IMR-90 (cell line): ENCODE data around the gene CNPY2. TPM values are rescaled to one million over a fixed set of nuclear protein-coding genes. Genes with fewer than 3 reads are reported as not detected.
"Not testable (repeated sequence)": the region's sequence is repeated elsewhere in the genome, so short reads cannot be mapped to it uniquely, and the experiment has no call there.

Experiments
- ATAC-seq: fragments of 200-7000 bp; cut with Tn5 transposase; 2 replicates; pipeline ENCODE4 v1.9.1; 2020; ENCODE audit warnings: low read depth, mild to moderate bottlenecking, moderate library complexity
- BruUV-seq: library from RNA; stranded (reverse); fragments of 400-500 nt; replicated peaks from 2 replicates; lab custom pipeline; 2021; lab: Mats Ljungman, UMichigan
- CTCF ChIA-PET: fragments of 300-600 bp; formaldehyde crosslinking; extraction: SDS; loops from one replicate; lab custom pipeline; 2021; ENCODE audit warnings: antibody characterized with exemption; lab: Yijun Ruan, JAX
- POLR2A ChIA-PET: fragments of 300-600 bp; sonication (Branson Sonifier 250); formaldehyde crosslinking; loops from one replicate; lab custom pipeline; 2022; ENCODE audit warnings: antibody characterized with exemption; ENCODE audit not compliant: unreplicated experiment; lab: Charles Lee
- DNase-seq: peaks from one replicate; pipeline ENCODE4 v3.0.0; 2013
- H2AFZ ChIP-seq: replicated peaks from 2 replicates; pipeline ENCODE3; 2013; ENCODE audit warnings: low read length, mild to moderate bottlenecking; ENCODE audit not compliant: poor library complexity
- H2AK5ac ChIP-seq: 2 replicates; pipeline ENCODE4 v1.6.1; 2013; ENCODE audit warnings: low read depth, low read length, inconsistent platforms
- H2AK9ac ChIP-seq: replicated peaks from 2 replicates; pipeline ENCODE3; 2013; ENCODE audit warnings: mild to moderate bottlenecking, low read depth, low read length, moderate library complexity; ENCODE audit not compliant: poor library complexity
- H2BK120ac ChIP-seq: 2 replicates; pipeline ENCODE4 v1.6.1; 2013; ENCODE audit warnings: low read depth, low read length, inconsistent platforms
- H2BK15ac ChIP-seq: 3 replicates; pipeline ENCODE4 v1.6.1; 2013; ENCODE audit warnings: low read depth, low read length, inconsistent platforms
- H2BK20ac ChIP-seq: 2 replicates; pipeline ENCODE4 v1.6.1; 2013; ENCODE audit warnings: low read depth, mild to moderate bottlenecking, inconsistent platforms, low read length, moderate library complexity
- H2BK5ac ChIP-seq: 2 replicates; pipeline ENCODE4 v1.6.1; 2013; ENCODE audit warnings: mild to moderate bottlenecking, low read depth, low read length, inconsistent platforms; ENCODE audit not compliant: poor library complexity, severe bottlenecking
- H3K14ac ChIP-seq: replicated peaks from 2 replicates; pipeline ENCODE4 v1.6.1; 2013; ENCODE audit warnings: low read depth, low read length, inconsistent platforms
- H3K18ac ChIP-seq: 2 replicates; pipeline ENCODE4 v1.6.1; 2013; ENCODE audit warnings: low read depth, low read length, control low read depth
- H3K23ac ChIP-seq: 2 replicates; pipeline ENCODE4 v1.6.1; 2013; ENCODE audit warnings: low read depth, low read length, inconsistent platforms
- H3K27ac ChIP-seq: 2 replicates; pipeline ENCODE4 v1.5.1; 2013; ENCODE audit warnings: mild to moderate bottlenecking, control low read depth, low read length; ENCODE audit not compliant: insufficient read depth
- H3K27me3 ChIP-seq: 2 replicates; pipeline ENCODE4 v1.6.1; 2013; ENCODE audit warnings: low read length; ENCODE audit not compliant: control insufficient read depth, insufficient read depth
- H3K36me3 ChIP-seq: 2 replicates; pipeline ENCODE4 v1.6.1; 2013; ENCODE audit warnings: low read length, mixed read lengths; ENCODE audit not compliant: control insufficient read depth, insufficient read depth
- H3K4ac ChIP-seq: 2 replicates; pipeline ENCODE4 v1.6.1; 2013; ENCODE audit warnings: low read depth, low read length, inconsistent platforms
- H3K4me1 ChIP-seq: 2 replicates; pipeline ENCODE4 v1.6.1; 2013; ENCODE audit warnings: low read length, mixed read lengths; ENCODE audit not compliant: control insufficient read depth, insufficient read depth
- H3K4me2 ChIP-seq: 2 replicates; pipeline ENCODE4 v1.6.1; 2013; ENCODE audit warnings: low read depth, mild to moderate bottlenecking, control low read depth, low read length, moderate library complexity
- H3K4me3 ChIP-seq: 2 replicates; pipeline ENCODE4 v1.5.1; 2013; ENCODE audit warnings: low read depth, mild to moderate bottlenecking, control low read depth, low read length, moderate library complexity; ENCODE audit not compliant: insufficient read depth
- H3K56ac ChIP-seq: 2 replicates; pipeline ENCODE4 v1.6.1; 2013; ENCODE audit warnings: low read length, inconsistent platforms; ENCODE audit not compliant: insufficient read depth; ENCODE audit errors: extremely low read depth
- H3K79me1 ChIP-seq, 2 experiments: 2 replicates each; pipeline ENCODE4 v1.6.1; 2013; ENCODE audit warnings: low read length in 2 of 2, inconsistent platforms in 1 of 2, low read depth in 1 of 2
- H3K9ac ChIP-seq: 2 replicates; pipeline ENCODE4 v1.6.1; 2013; ENCODE audit warnings: low read depth, low read length, control low read depth
- H3K9me1 ChIP-seq: 2 replicates; pipeline ENCODE4 v1.6.1; 2013; ENCODE audit warnings: low read length, inconsistent platforms; ENCODE audit not compliant: insufficient read depth
- H3K9me3 ChIP-seq: 2 replicates; pipeline ENCODE4 v1.6.1; 2013; ENCODE audit warnings: low read length; ENCODE audit not compliant: control insufficient read depth, insufficient read depth
- H4K20me1 ChIP-seq: 2 replicates; pipeline ENCODE4 v1.6.1; 2013; ENCODE audit warnings: low read length, inconsistent platforms; ENCODE audit not compliant: insufficient read depth
- H4K5ac ChIP-seq: 2 replicates; pipeline ENCODE4 v1.6.1; 2013; ENCODE audit warnings: mild to moderate bottlenecking, low read depth, low read length, control low read depth
- H4K8ac ChIP-seq, 2 experiments: 2 replicates each; pipeline ENCODE4 v1.6.1; 2013; ENCODE audit warnings: low read depth in 2 of 2, low read length in 2 of 2, control low read depth in 1 of 2, inconsistent platforms in 1 of 2
- H4K91ac ChIP-seq: 2 replicates; pipeline ENCODE4 v1.6.1; 2013; ENCODE audit warnings: low read depth, low read length, inconsistent platforms; ENCODE audit not compliant: insufficient read depth
- CEBPB ChIP-seq: IDR thresholded peaks from 2 replicates; pipeline ENCODE4 v1.6.1; 2012; ENCODE audit warnings: low read depth, low read length, improper control_type of control experiment
- WGBS, 2 experiments: methylation state at CpG; one replicate each; pipeline versions ENCODE4 v1.1.5 to v1.1.7; 2013; ENCODE audit warnings: missing lambda C conversion rate in 2 of 2; ENCODE audit not compliant: insufficient read length in 1 of 2; ENCODE audit errors: extremely low coverage in 2 of 2; 5-methylcytosine and 5-hydroxymethylcytosine counted together
- dilution Hi-C: fragments of 300-500 bp; cut with HindIII; formaldehyde crosslinking; loops from one replicate; pipeline ENCODE4 v1.14.3; 2018; ENCODE audit warnings: low sequenced_read_pairs; ENCODE audit not compliant: unreplicated experiment
- in situ Hi-C: fragments of 300-500 bp; cut with MboI; formaldehyde crosslinking; loops from 3 replicates; pipeline ENCODE4 v1.14.3; 2019; ENCODE audit warnings: low sequenced_read_pairs, inconsistent platforms, mixed read lengths
- intact Hi-C: fragments of 100-400 bp; cut with micrococcal nuclease; formaldehyde crosslinking; loops from 2 replicates; pipeline ENCODE4 v1.10.0; 2022
- polyA plus RNA-seq, 3 experiments: library from polyadenylated mRNA; depleted of rRNA; stranded (reverse); fragments of >200 nt; gene quantifications; 2 replicates each; pipeline ENCODE4 v1.2.3, GENCODE V29; 2012; ENCODE audit warnings: low replicate concordance in 1 of 3
- total RNA-seq: library from RNA; depleted of rRNA; stranded (reverse); fragments of >200 nt; gene quantifications from 2 replicates; pipeline ENCODE4 v1.2.3, GENCODE V29; 2012

CNPY2 gene
- total and polyA plus RNA-seq, 2 of the 4 experiments (the other 2 are of a cell fraction): 65.2 to 175 TPM

DNA sequence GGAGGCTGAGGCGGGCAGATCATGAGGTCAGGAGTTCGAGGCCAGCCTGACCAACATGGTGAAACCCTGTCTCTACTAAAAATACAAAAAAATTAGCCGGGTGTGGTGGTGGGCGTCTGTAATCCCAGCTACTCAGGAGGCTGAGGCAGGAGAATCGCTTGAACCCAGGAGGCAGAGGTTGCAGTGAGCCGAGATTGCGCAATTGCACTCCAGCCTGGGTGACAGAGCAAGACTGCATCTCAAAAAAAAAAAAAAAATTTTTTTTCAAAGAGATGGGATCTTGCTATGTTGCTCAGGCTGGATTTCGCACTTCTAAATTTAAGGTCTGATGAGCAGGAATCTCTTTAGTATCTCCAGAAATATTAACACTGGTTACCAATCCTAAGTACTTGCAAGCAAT, 5.8 kb upstream of the CNPY2 start:
- H3K4me3 ChIP-seq, H3K27me3 ChIP-seq, intact Hi-C loops, DNase-seq, H3K23ac ChIP-seq, H3K9me3 ChIP-seq, H2BK5ac ChIP-seq, BruUV-seq, in situ Hi-C loops, H3K9me1 ChIP-seq, CTCF ChIA-PET, H3K9ac ChIP-seq, H2BK120ac ChIP-seq, H2BK15ac ChIP-seq, H4K91ac ChIP-seq, H3K18ac ChIP-seq, H2AFZ ChIP-seq, H3K56ac ChIP-seq, H2AK5ac ChIP-seq, H3K4ac ChIP-seq, ATAC-seq, H4K20me1 ChIP-seq, H3K14ac ChIP-seq, H2AK9ac ChIP-seq, H3K27ac ChIP-seq, H4K8ac ChIP-seq, H2BK20ac ChIP-seq, H3K4me2 ChIP-seq, H3K4me1 ChIP-seq, dilution Hi-C loops, H3K79me1 ChIP-seq, H4K5ac ChIP-seq: not testable (repeated sequence)
- H3K36me3 ChIP-seq: peaks cover 33% of the 10 kb centered on the region
- WGBS, 2 experiments: 100% methylated on average over 1 of the region's 8 CpGs; no CpG with 5 or more reads in 1 of the 2 experiments
- peak; percentile 21; the same call in 1 of the 2 replicates for TF ChIP-seq CEBPB
- POLR2A ChIA-PET: interaction anchor here (0.7 kb wide), 1 partner anchor 100 kb away, joined by 5 read pairs; the partner anchor contains the start of gene RNF41
